Neural progenitor cell (in vitro differentiated cells): ENCODE data around the gene SNN. TPM values are rescaled to one million over a fixed set of nuclear protein-coding genes. Genes with fewer than 3 reads are reported as not detected.

Source experiments
- DNase-seq: peaks from one replicate; pipeline ENCODE4 v3.0.0-alpha.2; 2016; ENCODE audit warnings: low spot score
- H2AFZ ChIP-seq: fragments of 200-600 bp; sonication (generic); replicated peaks from 2 replicates; pipeline ENCODE4 v1.6.1; 2016; ENCODE audit warnings: antibody characterized with exemption
- H3F3A ChIP-seq: fragments of 200-600 bp; sonication (generic); 2 replicates; pipeline ENCODE4 v1.6.1; 2016; ENCODE audit warnings: antibody characterized with exemption, low read depth
- H3K27ac ChIP-seq: fragments of 200-600 bp; sonication (generic); 2 replicates; pipeline ENCODE4 v1.5.1; 2016; ENCODE audit warnings: mild to moderate bottlenecking
- H3K27me3 ChIP-seq: fragments of 200-600 bp; sonication (generic); 2 replicates; pipeline ENCODE4 v1.6.1; 2016; ENCODE audit warnings: mild to moderate bottlenecking, moderate library complexity
- H3K36me3 ChIP-seq: fragments of 200-600 bp; sonication (generic); 2 replicates; pipeline ENCODE4 v1.5.1; 2016
- H3K4me1 ChIP-seq: fragments of 200-600 bp; sonication (generic); 2 replicates; pipeline ENCODE4 v1.6.1; 2016; ENCODE audit warnings: mixed run types
- H3K4me2 ChIP-seq: fragments of 200-600 bp; sonication (generic); 2 replicates; pipeline ENCODE4 v1.6.1; 2016
- H3K4me3 ChIP-seq: fragments of 200-600 bp; sonication (generic); 2 replicates; pipeline ENCODE4 v1.5.1; 2016
- H3K79me2 ChIP-seq: fragments of 200-600 bp; sonication (generic); 2 replicates; pipeline ENCODE4 v1.6.1; 2016; ENCODE audit warnings: low read depth
- H3K9ac ChIP-seq: fragments of 200-600 bp; sonication (generic); 2 replicates; pipeline ENCODE4 v1.6.1; 2016
- H3K9me3 ChIP-seq: fragments of 200-600 bp; sonication (generic); 2 replicates; pipeline ENCODE4 v1.5.1; 2016; ENCODE audit warnings: low read depth
- H4K20me1 ChIP-seq: fragments of 200-600 bp; sonication (generic); 2 replicates; pipeline ENCODE4 v1.6.1; 2016; ENCODE audit warnings: low read depth
- H3K27ac Mint-ChIP-seq: 3 replicates; pipeline ENCODE4 v1.8.0; 2021; ENCODE audit warnings: mixed read lengths
- H3K27me3 Mint-ChIP-seq: 2 replicates; pipeline ENCODE4 v1.8.0; 2022; ENCODE audit warnings: low read depth, mild to moderate bottlenecking, inconsistent platforms, moderate library complexity, mixed read lengths; ENCODE audit not compliant: insufficient read depth
- H3K36me3 Mint-ChIP-seq: 3 replicates; pipeline ENCODE4 v1.8.0; 2021; ENCODE audit warnings: mixed read lengths
- H3K4me1 Mint-ChIP-seq: 3 replicates; pipeline ENCODE4 v1.8.0; 2021; ENCODE audit warnings: mixed read lengths
- H3K4me3 Mint-ChIP-seq: 3 replicates; pipeline ENCODE4 v1.8.0; 2021; ENCODE audit warnings: mild to moderate bottlenecking, moderate library complexity, mixed read lengths
- H3K9me3 Mint-ChIP-seq: 3 replicates; pipeline ENCODE4 v1.8.0; 2020; ENCODE audit warnings: mixed read lengths
- CTCF ChIP-seq: fragments of 200-600 bp; sonication (generic); IDR thresholded peaks from 2 replicates; pipeline ENCODE4 v1.5.1; 2017; ENCODE audit warnings: antibody characterized with exemption, mild to moderate bottlenecking
- EZH2 ChIP-seq: fragments of 200-600 bp; sonication (generic); IDR thresholded peaks from 2 replicates; pipeline ENCODE4 v1.6.1; 2017; ENCODE audit warnings: antibody characterized with exemption, mild to moderate bottlenecking, moderate library complexity
- EZH2phosphoT487 ChIP-seq: fragments of 200-600 bp; sonication (generic); IDR thresholded peaks from 2 replicates; pipeline ENCODE4 v1.6.1; 2017; ENCODE audit warnings: antibody characterized with exemption
- total RNA-seq: library from RNA; depleted of rRNA; stranded (reverse); fragments of >200 nt; gene quantifications from 2 replicates; pipeline ENCODE4 v1.2.3, GENCODE V29; 2015; ENCODE audit warnings: low replicate concordance

SNN gene
- total RNA-seq, 1 donor from 2014 or later: 48.7 TPM

- peaks cover 2% of the 10 kb centered on the region for H3K4me1 Mint-ChIP-seq
- Histone ChIP-seq H3K27ac (no peak overlapping the region), H3K79me2 (no peaks in the 10 kb centered on the region)
Observed at GRCh38 chr16:11719171-11719570, 50.9 kb downstream of the SNN start.

GRCh38 chr16:11719762-11720161, 51.5 kb downstream of the SNN start:
- H4K20me1 ChIP-seq: no peaks in the 10 kb centered on the region
- H3K27ac ChIP-seq: no peak overlapping the region
- H3K79me2 ChIP-seq: no peaks in the 10 kb centered on the region
- no peak overlapping the region for H3K4me3 ChIP-seq
- Mint-ChIP-seq H3K4me1 (no peaks in the 10 kb centered on the region), H3K36me3 (peaks cover 17% of the 10 kb centered on the region), H3K27me3 (peaks cover 3% of the 10 kb centered on the region), H3K9me3 (no peaks in the 10 kb centered on the region), H3K27ac (no peak overlapping the region), H3K4me3 (no peak overlapping the region)
- no peaks in the 10 kb centered on the region for H3K9me3 ChIP-seq
- TF ChIP-seq CTCF (no peak), EZH2phosphoT487 (no peak), EZH2 (no peak)
- no peak for DNase-seq
- H3K36me3 ChIP-seq: no peaks in the 10 kb centered on the region
- no peak overlapping the region for H2AFZ ChIP-seq
- H3K9ac ChIP-seq: no peak overlapping the region
- peaks cover 2% of the 10 kb centered on the region for H3F3A ChIP-seq
- H3K27me3 ChIP-seq: no peaks in the 10 kb centered on the region
- H3K4me1 ChIP-seq: no peaks in the 10 kb centered on the region
- H3K4me2 ChIP-seq: no peak overlapping the region

More at GRCh38 chr16:11719171-11719570, 50.9 kb downstream of the SNN start:
- H3K36me3 Mint-ChIP-seq: peaks cover 20% of the 10 kb centered on the region
- H3K9me3 ChIP-seq: no peaks in the 10 kb centered on the region
- H3K27ac Mint-ChIP-seq: no peak overlapping the region
- H3K4me3 Mint-ChIP-seq: no peak overlapping the region
- peaks cover 2% of the 10 kb centered on the region for H3K27me3 Mint-ChIP-seq
- TF ChIP-seq EZH2phosphoT487 (no peak), EZH2 (no peak), CTCF (no peak)
- H3K36me3 ChIP-seq: no peaks in the 10 kb centered on the region
- H3K4me3 ChIP-seq: no peak overlapping the region
- no peaks in the 10 kb centered on the region for H3K4me1 ChIP-seq
- no peaks in the 10 kb centered on the region for H3K27me3 ChIP-seq
- DNase-seq: no peak
- no peak overlapping the region for H3K4me2 ChIP-seq
- H3K9ac ChIP-seq: no peak overlapping the region
- H4K20me1 ChIP-seq: no peaks in the 10 kb centered on the region
- no peaks in the 10 kb centered on the region for H3K9me3 Mint-ChIP-seq
- no peak overlapping the region for H2AFZ ChIP-seq
- peaks cover 2% of the 10 kb centered on the region for H3F3A ChIP-seq

DNA sequence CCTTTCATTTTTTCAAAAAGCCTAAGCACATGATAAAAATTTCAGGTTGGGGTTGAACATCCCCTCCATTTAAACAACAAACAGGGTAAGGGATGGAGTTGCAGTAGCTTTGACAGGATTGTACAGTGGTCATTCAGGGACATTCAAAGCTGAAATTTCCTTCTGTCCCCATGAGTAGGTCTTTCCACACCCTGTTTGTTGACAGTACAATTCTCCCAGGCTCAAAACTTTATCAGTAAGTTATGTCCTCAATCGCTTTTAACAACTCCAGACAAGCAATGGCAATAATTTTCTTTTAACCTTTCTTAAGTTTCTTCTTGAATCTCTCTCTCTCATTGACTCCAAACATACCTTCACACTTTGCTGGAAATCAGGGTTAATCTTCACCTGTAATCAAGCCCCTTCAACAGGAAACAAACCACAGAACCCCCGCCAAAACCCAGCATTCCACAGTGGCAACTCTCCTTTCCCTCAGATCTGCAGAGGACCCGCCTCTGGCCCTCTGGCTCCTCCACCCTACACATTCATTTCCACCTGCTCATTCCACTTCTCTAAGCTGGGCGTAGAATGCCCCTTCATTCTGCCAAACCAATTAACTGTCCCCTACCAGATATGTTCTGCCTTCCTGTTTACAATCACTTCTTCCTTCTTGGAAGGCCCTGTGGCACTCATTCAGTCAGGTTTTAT, 53.7 kb downstream of the SNN start:
- no peak overlapping the region for H3K9ac ChIP-seq
- H3K27me3 ChIP-seq: no peaks in the 10 kb centered on the region
- H3K9me3 ChIP-seq: no peaks in the 10 kb centered on the region
- H3K4me2 ChIP-seq: no peak overlapping the region
- H3K4me1 Mint-ChIP-seq: no peaks in the 10 kb centered on the region
- peaks cover 2% of the 10 kb centered on the region for H3K27me3 Mint-ChIP-seq
- H3K9me3 Mint-ChIP-seq: no peaks in the 10 kb centered on the region
- H3K36me3 Mint-ChIP-seq: peaks cover 20% of the 10 kb centered on the region
- no peaks in the 10 kb centered on the region for H3K79me2 ChIP-seq
- H3K27ac Mint-ChIP-seq: no peak overlapping the region
- H3K4me3 ChIP-seq: no peak overlapping the region
- H3F3A ChIP-seq: peaks cover 2% of the 10 kb centered on the region
- TF ChIP-seq EZH2 (no peak), CTCF (no peak), EZH2phosphoT487 (no peak)
- no peaks in the 10 kb centered on the region for H3K36me3 ChIP-seq
- no peak for DNase-seq
- no peaks in the 10 kb centered on the region for H3K4me1 ChIP-seq
- H3K27ac ChIP-seq: no peak overlapping the region
- H3K4me3 Mint-ChIP-seq: no peak overlapping the region
- no peaks in the 10 kb centered on the region for H4K20me1 ChIP-seq
- no peak overlapping the region for H2AFZ ChIP-seq
